ENCODE data around the gene NANOS2. TPM values are rescaled to one million over a fixed set of nuclear protein-coding genes. Genes with fewer than 3 reads are reported as not detected.
A peak's percentile ranks its signal among the peaks of the same experiment; 100 is the strongest.

The NANOS2 gene
- total and polyA plus RNA-seq, 2 donors: 0.07 TPM; not detected in 1

DNA sequence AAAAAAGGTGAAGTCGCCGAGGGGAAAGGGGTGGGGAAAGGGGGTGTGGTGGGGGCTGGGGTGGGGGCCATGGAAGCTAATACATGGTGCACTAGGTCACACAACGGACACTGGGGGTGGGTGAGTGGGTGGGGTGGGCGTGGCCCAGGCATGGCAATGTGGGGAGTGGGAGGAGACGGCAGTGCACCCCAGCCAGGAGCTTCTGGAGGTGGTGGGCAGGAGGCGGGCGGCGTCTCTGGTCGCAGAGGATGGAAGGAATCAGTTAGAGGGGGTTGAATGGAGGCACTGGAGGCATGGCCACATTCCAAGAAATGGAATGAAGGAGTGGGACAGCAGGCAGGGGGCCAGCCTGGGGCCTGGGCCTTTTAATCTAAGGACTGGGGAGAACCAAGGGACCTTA is 19.2 kb upstream of the NANOS2 start:
- Histone ChIP-seq H3K27me3 (ENCODE audit: control insufficient read depth in 2 of 2, insufficient read depth in 1 of 2, low read length in 1 of 2) (peaks cover 12 to 44% of the 10 kb centered on the region in 2 donors), H3K36me3 (ENCODE audit: control insufficient read depth in 2 of 2, insufficient read depth in 2 of 2, low read length in 1 of 2) (no peaks in the 10 kb centered on the region), H3K4me1 (ENCODE audit: control insufficient read depth in 2 of 2, insufficient read depth in 2 of 2, low read length in 2 of 2) (no peaks in the 10 kb centered on the region), H3K4me3 (ENCODE audit: low read length in 2 of 2) (no peak overlapping the region), H3K27ac (ENCODE audit: low read depth in 1 of 2, low read length in 1 of 2) (no peak overlapping the region), H3K9me3 (ENCODE audit: control insufficient read depth in 2 of 2, insufficient read depth in 1 of 2, low read length in 1 of 2) (no peaks in the 10 kb centered on the region)
- no peak for DNase-seq (ENCODE audit: low read depth in 6 of 9, low spot score in 9 of 9)
- WGBS: 80% methylated on average over 9 of the region's 9 CpGs

DNA sequence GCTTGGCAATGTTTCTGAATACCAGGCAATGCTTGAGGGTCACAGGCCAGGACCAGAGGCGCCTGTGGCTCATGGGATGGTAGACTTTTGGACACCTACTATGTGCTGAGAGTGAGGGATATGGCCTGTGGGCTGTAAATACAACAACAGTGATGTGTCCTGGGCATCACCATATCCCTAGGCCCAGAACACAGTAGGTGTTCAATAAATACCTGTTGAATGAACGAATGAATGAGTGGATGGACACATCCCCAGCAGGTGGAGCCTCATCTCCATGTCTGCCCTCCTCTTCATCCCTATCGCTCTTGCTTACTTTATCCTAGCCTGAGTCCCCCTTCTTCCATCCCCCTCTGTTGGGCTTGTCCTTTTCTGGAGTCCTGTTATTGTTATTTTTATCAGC is 16.5 kb upstream of the NANOS2 start:
- Histone ChIP-seq H3K27me3 (ENCODE audit: control insufficient read depth in 2 of 2, insufficient read depth in 1 of 2, low read length in 1 of 2) (peaks cover 6 to 23% of the 10 kb centered on the region in 2 donors), H3K9me3 (ENCODE audit: control insufficient read depth in 2 of 2, insufficient read depth in 1 of 2, low read length in 1 of 2) (no peaks in the 10 kb centered on the region), H3K4me1 (ENCODE audit: control insufficient read depth in 2 of 2, insufficient read depth in 2 of 2, low read length in 2 of 2) (peaks cover 4 to 9% of the 10 kb centered on the region in 2 donors), H3K27ac (ENCODE audit: low read depth in 1 of 2, low read length in 1 of 2) (no peak overlapping the region), H3K4me3 (ENCODE audit: low read length in 2 of 2) (no peak overlapping the region), H3K36me3 (ENCODE audit: control insufficient read depth in 2 of 2, insufficient read depth in 2 of 2, low read length in 1 of 2) (no peaks in the 10 kb centered on the region)
- no peak for DNase-seq (ENCODE audit: low read depth in 6 of 9, low spot score in 9 of 9)
- WGBS: 75% methylated on average over 3 of the region's 3 CpGs

GRCh38 chr19:45929247-45929646 is 14.7 kb upstream of the NANOS2 start:
- no peak for DNase-seq (ENCODE audit: low read depth in 6 of 9, low spot score in 9 of 9)

DNA sequence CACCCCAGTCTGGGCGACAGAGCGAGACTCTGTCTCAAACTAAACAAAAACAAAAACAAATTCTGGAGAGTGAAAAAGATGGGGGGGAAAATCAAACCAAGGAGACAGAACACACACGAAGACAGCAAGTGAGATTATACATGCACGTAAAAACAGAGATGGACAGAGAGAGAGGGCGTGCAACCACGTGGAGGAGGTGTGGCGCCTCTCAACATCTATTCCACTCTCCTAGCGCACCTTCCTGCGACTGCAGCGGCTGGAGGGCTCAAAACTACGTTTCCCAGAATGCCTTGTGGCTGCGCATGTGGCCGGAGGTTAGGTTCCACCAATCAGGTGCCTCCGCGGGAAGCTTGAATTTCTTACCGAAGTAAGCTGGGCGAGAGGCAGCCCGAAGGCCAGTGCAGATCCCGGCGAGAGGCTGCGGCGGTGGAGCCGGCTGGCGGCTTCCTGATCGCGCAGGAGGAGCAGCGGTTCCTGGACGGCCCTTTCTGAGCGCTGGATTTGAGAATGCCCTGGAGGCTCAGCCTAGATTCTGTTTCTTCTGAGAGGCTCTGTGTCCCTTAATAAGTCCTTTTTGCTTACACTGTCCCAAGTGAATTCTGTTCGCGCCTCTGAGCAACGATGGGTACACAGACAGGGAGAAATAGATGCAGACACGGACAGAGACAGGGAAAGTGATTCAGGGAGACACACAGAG is 13.1 kb upstream of the NANOS2 start:
- H3K9me3 ChIP-seq (ENCODE audit: control insufficient read depth in 2 of 2, insufficient read depth in 1 of 2, low read length in 1 of 2): no peaks in the 10 kb centered on the region
- WGBS: 12% methylated on average over 33 of the region's 33 CpGs
- H3K27ac ChIP-seq (ENCODE audit: low read depth in 1 of 2, low read length in 1 of 2): no peak overlapping the region
- peak overlapping the region in 1 of 2 donors; percentile 31 for H3K4me3 ChIP-seq (ENCODE audit: low read length in 2 of 2)
- H3K36me3 ChIP-seq (ENCODE audit: control insufficient read depth in 2 of 2, insufficient read depth in 2 of 2, low read length in 1 of 2): no peaks in the 10 kb centered on the region
- DNase-seq (ENCODE audit: low read depth in 6 of 9, low spot score in 9 of 9): peak; percentile 74 to 98 (median 90)
- peaks cover 4 to 9% of the 10 kb centered on the region in 2 donors for H3K4me1 ChIP-seq (ENCODE audit: control insufficient read depth in 2 of 2, insufficient read depth in 2 of 2, low read length in 2 of 2)
- H3K27me3 ChIP-seq (ENCODE audit: control insufficient read depth in 2 of 2, insufficient read depth in 1 of 2, low read length in 1 of 2): peaks cover 2% of the 10 kb centered on the region in 2 donors

More at GRCh38 chr19:45929247-45929646, 14.7 kb upstream of the NANOS2 start:
- H3K36me3 ChIP-seq (ENCODE audit: control insufficient read depth in 2 of 2, insufficient read depth in 2 of 2, low read length in 1 of 2): no peaks in the 10 kb centered on the region
- 87% methylated on average over 2 of the region's 2 CpGs for WGBS
- no peak overlapping the region for H3K27ac ChIP-seq (ENCODE audit: low read depth in 1 of 2, low read length in 1 of 2)
- peaks cover 4 to 9% of the 10 kb centered on the region in 2 donors for H3K4me1 ChIP-seq (ENCODE audit: control insufficient read depth in 2 of 2, insufficient read depth in 2 of 2, low read length in 2 of 2)
- H3K4me3 ChIP-seq (ENCODE audit: low read length in 2 of 2): no peak overlapping the region
- H3K9me3 ChIP-seq (ENCODE audit: control insufficient read depth in 2 of 2, insufficient read depth in 1 of 2, low read length in 1 of 2): no peaks in the 10 kb centered on the region
- H3K27me3 ChIP-seq (ENCODE audit: control insufficient read depth in 2 of 2, insufficient read depth in 1 of 2, low read length in 1 of 2): peaks cover 2 to 7% of the 10 kb centered on the region in 2 donors

DNA sequence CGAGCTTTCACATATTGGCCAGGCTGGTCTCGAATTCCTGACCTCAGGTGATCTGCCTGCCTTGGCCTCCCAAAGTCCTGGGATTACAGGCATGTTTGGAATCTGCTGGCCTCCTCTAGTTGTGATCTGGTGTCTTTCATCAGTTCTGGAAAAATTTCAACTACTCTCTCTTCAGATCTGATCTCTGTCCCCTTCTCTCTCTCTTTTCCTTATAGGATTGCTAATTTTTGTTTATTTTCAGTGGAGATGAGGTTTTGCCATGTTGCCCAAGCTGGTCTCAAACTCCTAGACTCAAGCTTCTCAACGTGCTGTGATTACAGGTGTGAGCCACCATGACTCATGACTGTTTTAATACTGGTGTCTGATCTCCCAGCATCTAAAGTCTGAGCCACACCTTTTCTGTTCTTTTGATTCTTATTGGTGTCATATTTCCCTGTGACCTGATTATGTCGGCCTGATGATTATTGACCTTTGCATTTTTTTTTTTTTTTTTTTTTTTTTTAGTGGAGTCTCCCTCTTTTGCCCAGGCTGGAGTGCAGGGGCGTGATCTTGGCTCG is 10.4 kb upstream of the NANOS2 start:
- WGBS: 90% methylated on average over 6 of the region's 6 CpGs
- H3K27ac ChIP-seq (ENCODE audit: low read depth in 1 of 2, low read length in 1 of 2): no peak overlapping the region
- H3K27me3 ChIP-seq (ENCODE audit: control insufficient read depth in 2 of 2, insufficient read depth in 1 of 2, low read length in 1 of 2): peaks cover 0 to 11% of the 10 kb centered on the region in 2 donors
- H3K4me1 ChIP-seq (ENCODE audit: control insufficient read depth in 2 of 2, insufficient read depth in 2 of 2, low read length in 2 of 2): peaks cover 4 to 9% of the 10 kb centered on the region in 2 donors
- no peaks in the 10 kb centered on the region for H3K36me3 ChIP-seq (ENCODE audit: control insufficient read depth in 2 of 2, insufficient read depth in 2 of 2, low read length in 1 of 2)
- no peaks in the 10 kb centered on the region for H3K9me3 ChIP-seq (ENCODE audit: control insufficient read depth in 2 of 2, insufficient read depth in 1 of 2, low read length in 1 of 2)
- H3K4me3 ChIP-seq (ENCODE audit: low read length in 2 of 2): no peak overlapping the region
- no peak for DNase-seq (ENCODE audit: low read depth in 6 of 9, low spot score in 9 of 9)

DNA sequence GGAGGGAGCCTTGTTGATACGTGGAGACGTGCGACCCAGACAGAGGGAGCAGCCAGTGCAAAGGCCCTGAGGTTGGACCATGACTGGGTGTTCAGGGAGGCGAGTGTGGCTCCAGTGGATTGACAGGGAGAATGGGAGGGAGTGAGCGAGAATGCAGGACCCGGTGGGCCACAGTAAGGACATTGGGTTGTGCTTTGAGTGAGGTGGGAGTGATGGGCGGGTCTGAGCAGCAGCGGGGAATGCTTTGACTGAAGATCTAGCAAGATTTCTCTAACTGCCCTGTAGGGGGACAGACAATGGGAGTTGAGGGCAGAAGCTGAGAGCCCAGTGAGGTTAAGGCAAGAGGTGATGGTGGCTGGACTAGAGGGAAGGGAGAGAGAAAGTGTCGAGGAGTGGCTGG is 7.7 kb upstream of the NANOS2 start:
- 69% methylated on average over 9 of the region's 9 CpGs for WGBS
- no peaks in the 10 kb centered on the region for H3K36me3 ChIP-seq (ENCODE audit: control insufficient read depth in 2 of 2, insufficient read depth in 2 of 2, low read length in 1 of 2)
- H3K4me1 ChIP-seq (ENCODE audit: control insufficient read depth in 2 of 2, insufficient read depth in 2 of 2, low read length in 2 of 2): no peaks in the 10 kb centered on the region
- H3K27me3 ChIP-seq (ENCODE audit: control insufficient read depth in 2 of 2, insufficient read depth in 1 of 2, low read length in 1 of 2): peaks cover 3 to 23% of the 10 kb centered on the region in 2 donors
- no peak for DNase-seq (ENCODE audit: low read depth in 6 of 9, low spot score in 9 of 9)
- no peaks in the 10 kb centered on the region for H3K9me3 ChIP-seq (ENCODE audit: control insufficient read depth in 2 of 2, insufficient read depth in 1 of 2, low read length in 1 of 2)
- no peak overlapping the region for H3K4me3 ChIP-seq (ENCODE audit: low read length in 2 of 2)
- no peak overlapping the region for H3K27ac ChIP-seq (ENCODE audit: low read depth in 1 of 2, low read length in 1 of 2)

DNA sequence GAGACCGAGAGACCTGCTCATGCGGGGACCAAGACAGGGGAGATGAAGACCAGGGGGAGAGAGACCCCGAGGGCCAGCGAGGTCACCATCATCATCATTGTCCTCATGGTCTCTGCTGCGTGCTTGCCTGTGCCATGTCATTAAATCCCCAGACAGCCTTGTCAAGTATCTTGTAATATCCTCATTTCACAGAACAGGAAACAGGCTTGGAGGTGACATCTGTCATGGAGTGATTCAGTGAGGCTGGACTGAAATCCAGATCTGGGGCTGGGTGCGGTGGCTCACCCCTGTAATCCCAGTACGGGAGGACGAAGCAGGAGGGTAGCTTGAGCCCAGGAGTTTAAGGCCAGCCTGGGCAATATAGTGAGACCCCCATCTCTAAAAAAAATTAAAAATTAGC is 5.9 kb upstream of the NANOS2 start:
- Histone ChIP-seq H3K27ac (ENCODE audit: low read depth in 1 of 2, low read length in 1 of 2) (no peak overlapping the region), H3K27me3 (ENCODE audit: control insufficient read depth in 2 of 2, insufficient read depth in 1 of 2, low read length in 1 of 2) (peaks cover 3 to 23% of the 10 kb centered on the region in 2 donors), H3K36me3 (ENCODE audit: control insufficient read depth in 2 of 2, insufficient read depth in 2 of 2, low read length in 1 of 2) (no peaks in the 10 kb centered on the region), H3K4me1 (ENCODE audit: control insufficient read depth in 2 of 2, insufficient read depth in 2 of 2, low read length in 2 of 2) (no peaks in the 10 kb centered on the region), H3K9me3 (ENCODE audit: control insufficient read depth in 2 of 2, insufficient read depth in 1 of 2, low read length in 1 of 2) (no peaks in the 10 kb centered on the region), H3K4me3 (ENCODE audit: low read length in 2 of 2) (no peak overlapping the region)
- 79% methylated on average over 8 of the region's 8 CpGs for WGBS
- no peak for DNase-seq (ENCODE audit: low read depth in 6 of 9, low spot score in 9 of 9)

GRCh38 chr19:45919678-45920077 is 5.1 kb upstream of the NANOS2 start:
- H3K27ac ChIP-seq (ENCODE audit: low read depth in 1 of 2, low read length in 1 of 2): no peak overlapping the region
- H3K4me1 ChIP-seq (ENCODE audit: control insufficient read depth in 2 of 2, insufficient read depth in 2 of 2, low read length in 2 of 2): no peaks in the 10 kb centered on the region
- H3K36me3 ChIP-seq (ENCODE audit: control insufficient read depth in 2 of 2, insufficient read depth in 2 of 2, low read length in 1 of 2): no peaks in the 10 kb centered on the region
- H3K27me3 ChIP-seq (ENCODE audit: control insufficient read depth in 2 of 2, insufficient read depth in 1 of 2, low read length in 1 of 2): peaks cover 3 to 27% of the 10 kb centered on the region in 2 donors
- no peaks in the 10 kb centered on the region for H3K9me3 ChIP-seq (ENCODE audit: control insufficient read depth in 2 of 2, insufficient read depth in 1 of 2, low read length in 1 of 2)
- DNase-seq (ENCODE audit: low read depth in 6 of 9, low spot score in 9 of 9): no peak
- 48% methylated on average over 7 of the region's 7 CpGs for WGBS
- no peak overlapping the region for H3K4me3 ChIP-seq (ENCODE audit: low read length in 2 of 2)

GRCh38 chr19:45918721-45919120 is 4.1 kb upstream of the NANOS2 start:
- Histone ChIP-seq H3K9me3 (ENCODE audit: control insufficient read depth in 2 of 2, insufficient read depth in 1 of 2, low read length in 1 of 2) (no peaks in the 10 kb centered on the region), H3K4me1 (ENCODE audit: control insufficient read depth in 2 of 2, insufficient read depth in 2 of 2, low read length in 2 of 2) (no peaks in the 10 kb centered on the region), H3K36me3 (ENCODE audit: control insufficient read depth in 2 of 2, insufficient read depth in 2 of 2, low read length in 1 of 2) (no peaks in the 10 kb centered on the region), H3K27ac (ENCODE audit: low read depth in 1 of 2, low read length in 1 of 2) (no peak overlapping the region), H3K4me3 (ENCODE audit: low read length in 2 of 2) (no peak overlapping the region), H3K27me3 (ENCODE audit: control insufficient read depth in 2 of 2, insufficient read depth in 1 of 2, low read length in 1 of 2) (peaks cover 3 to 36% of the 10 kb centered on the region in 2 donors)
- WGBS: 86% methylated on average over 4 of the region's 4 CpGs
- DNase-seq (ENCODE audit: low read depth in 6 of 9, low spot score in 9 of 9): no peak
